ENCODE results near the gene ACOT9.

- TF ChIP-seq POLR2A (IDR thresholded peaks at IDR 0.05; ENCODE audit: low read depth) (no peak), POLR2AphosphoS5 (IDR thresholded peaks at IDR 0.05) (no peak)
Measured at GRCh38 chrX:23776363-23776762, 33.3 kb upstream of the ACOT9 start.

Measured in esophagus muscularis mucosa (tissue), 2 donors.